HG02678 (cell line): ENCODE results near the gene TENT4B.
"Not testable (repeated sequence)": the region's sequence is repeated elsewhere in the genome, so short reads cannot be mapped to it uniquely, and the experiment has no call there.

Experiments
- ATAC-seq: cut with Tn5 transposase; IDR thresholded peaks from one replicate; pipeline ENCODE4 v1.9.1; 2021; ENCODE audit warnings: mild to moderate bottlenecking, moderate library complexity; ENCODE audit not compliant: unreplicated experiment

The TENT4B gene

GRCh38 chr16:50227665-50228064, 74.6 kb downstream of the TENT4B start:
- ATAC-seq: no peak

- no peak for ATAC-seq
These were observed 75.3 kb downstream of the TENT4B start for GRCh38 chr16:50228364-50228868.

- ATAC-seq: no peak
These were observed 76.1 kb downstream of the TENT4B start for GRCh38 chr16:50229149-50229726.

- ATAC-seq: no peak
These were observed 81.9 kb downstream of the TENT4B start for GRCh38 chr16:50234771-50235556.

GRCh38 chr16:50235581-50235980, 82.5 kb downstream of the TENT4B start:
- ATAC-seq: no peak

- no peak for ATAC-seq
These were observed 85.2 kb downstream of the TENT4B start for GRCh38 chr16:50238314-50238713.

GRCh38 chr16:50238868-50239301, 85.8 kb downstream of the TENT4B start:
- no peak for ATAC-seq

GRCh38 chr16:50243024-50243423, 89.9 kb downstream of the TENT4B start:
- ATAC-seq: not testable (repeated sequence)

GRCh38 chr16:50244140-50244503, 91.0 kb downstream of the TENT4B start:
- ATAC-seq: no peak

- ATAC-seq: no peak
These were observed 91.7 kb downstream of the TENT4B start for GRCh38 chr16:50244504-50245416.

GRCh38 chr16:50245417-50246298, 92.6 kb downstream of the TENT4B start:
- peak; percentile 80 for ATAC-seq

- peak; percentile 27 for ATAC-seq
These were observed 93.4 kb downstream of the TENT4B start for GRCh38 chr16:50246299-50247122.

- no peak for ATAC-seq
These were observed 94.2 kb downstream of the TENT4B start for GRCh38 chr16:50247123-50247905.

- ATAC-seq: no peak
These were observed 95.0 kb downstream of the TENT4B start for GRCh38 chr16:50247906-50248608.

GRCh38 chr16:50248845-50249244, 95.7 kb downstream of the TENT4B start:
- no peak for ATAC-seq

- no peak for ATAC-seq
These were observed 98.4 kb downstream of the TENT4B start for GRCh38 chr16:50251375-50252081.

GRCh38 chr16:50252082-50252611, 99.0 kb downstream of the TENT4B start:
- no peak for ATAC-seq
